HG03460 (cell line): ENCODE data around the gene RASA2.
"Not testable (repeated sequence)": the region's sequence is repeated elsewhere in the genome, so short reads cannot be mapped to it uniquely, and the experiment has no call there.

Source experiments
- ATAC-seq: cut with Tn5 transposase; IDR thresholded peaks from one replicate; pipeline ENCODE4 v1.9.1; 2021; ENCODE audit not compliant: unreplicated experiment

Gene RASA2

GRCh38 chr3:141493184-141493583 lies 6.4 kb downstream of the RASA2 start:
- ATAC-seq, result no peak

GRCh38 chr3:141497589-141497988 lies 10.8 kb downstream of the RASA2 start:
- not testable (repeated sequence) for ATAC-seq

GRCh38 chr3:141498598-141499223 lies 11.9 kb downstream of the RASA2 start:
- peak; percentile 96 for ATAC-seq

- no peak for ATAC-seq
Observed at GRCh38 chr3:141499284-141499683, 12.5 kb downstream of the RASA2 start.

GRCh38 chr3:141499965-141500364 lies 13.1 kb downstream of the RASA2 start:
- no peak for ATAC-seq

- no peak for ATAC-seq
Observed at GRCh38 chr3:141500397-141500796, 13.6 kb downstream of the RASA2 start.

GRCh38 chr3:141505166-141505565 lies 18.3 kb downstream of the RASA2 start:
- ATAC-seq, result no peak

GRCh38 chr3:141506071-141506470 lies 19.2 kb downstream of the RASA2 start:
- no peak for ATAC-seq

GRCh38 chr3:141507392-141508066 lies 20.7 kb downstream of the RASA2 start:
- no peak for ATAC-seq

GRCh38 chr3:141508067-141508436 lies 21.2 kb downstream of the RASA2 start:
- no peak for ATAC-seq

GRCh38 chr3:141511361-141511760 lies 24.5 kb downstream of the RASA2 start:
- ATAC-seq, result no peak

- no peak for ATAC-seq
Observed at GRCh38 chr3:141514382-141514781, 27.6 kb downstream of the RASA2 start.

- ATAC-seq, result no peak
Observed at GRCh38 chr3:141519587-141519986, 32.8 kb downstream of the RASA2 start.

- ATAC-seq, result no peak
Observed at GRCh38 chr3:141521781-141522180, 35.0 kb downstream of the RASA2 start.

GRCh38 chr3:141523615-141524375 lies 37.0 kb downstream of the RASA2 start:
- ATAC-seq, result no peak

GRCh38 chr3:141524988-141525387 lies 38.2 kb downstream of the RASA2 start:
- no peak for ATAC-seq

- no peak for ATAC-seq
Observed at GRCh38 chr3:141525814-141526213, 39.0 kb downstream of the RASA2 start.

GRCh38 chr3:141526709-141527108 lies 39.9 kb downstream of the RASA2 start:
- no peak for ATAC-seq

GRCh38 chr3:141528800-141529199 lies 42.0 kb downstream of the RASA2 start:
- no peak for ATAC-seq

- ATAC-seq, result no peak
Observed at GRCh38 chr3:141529256-141529655, 42.4 kb downstream of the RASA2 start.

GRCh38 chr3:141529717-141530414 lies 43.0 kb downstream of the RASA2 start:
- ATAC-seq, result no peak

GRCh38 chr3:141530415-141530768 lies 43.6 kb downstream of the RASA2 start:
- no peak for ATAC-seq
